Ishikawa (cell line): ENCODE results near the gene CCT5.

Experiments used
- CEBPB ChIP-seq: IDR thresholded peaks from 2 replicates; pipeline ENCODE4 v1.6.1; 2012
- FOXM1 ChIP-seq: IDR thresholded peaks from 2 replicates; pipeline ENCODE4 v1.6.1; 2012; ENCODE audit warnings: low read depth, borderline replicate concordance
- NFIC ChIP-seq: IDR thresholded peaks from 2 replicates; pipeline ENCODE4 v1.6.1; 2012
- RAD21 ChIP-seq: IDR thresholded peaks from 2 replicates; pipeline ENCODE4 v1.6.1; 2012; ENCODE audit warnings: low read depth
- TAF1 ChIP-seq: IDR thresholded peaks from 2 replicates; pipeline ENCODE4 v1.6.1; 2012; ENCODE audit warnings: low read depth, mild to moderate bottlenecking
- TCF12 ChIP-seq: IDR thresholded peaks from 2 replicates; pipeline ENCODE4 v1.6.1; 2012; ENCODE audit warnings: low read depth

DNA sequence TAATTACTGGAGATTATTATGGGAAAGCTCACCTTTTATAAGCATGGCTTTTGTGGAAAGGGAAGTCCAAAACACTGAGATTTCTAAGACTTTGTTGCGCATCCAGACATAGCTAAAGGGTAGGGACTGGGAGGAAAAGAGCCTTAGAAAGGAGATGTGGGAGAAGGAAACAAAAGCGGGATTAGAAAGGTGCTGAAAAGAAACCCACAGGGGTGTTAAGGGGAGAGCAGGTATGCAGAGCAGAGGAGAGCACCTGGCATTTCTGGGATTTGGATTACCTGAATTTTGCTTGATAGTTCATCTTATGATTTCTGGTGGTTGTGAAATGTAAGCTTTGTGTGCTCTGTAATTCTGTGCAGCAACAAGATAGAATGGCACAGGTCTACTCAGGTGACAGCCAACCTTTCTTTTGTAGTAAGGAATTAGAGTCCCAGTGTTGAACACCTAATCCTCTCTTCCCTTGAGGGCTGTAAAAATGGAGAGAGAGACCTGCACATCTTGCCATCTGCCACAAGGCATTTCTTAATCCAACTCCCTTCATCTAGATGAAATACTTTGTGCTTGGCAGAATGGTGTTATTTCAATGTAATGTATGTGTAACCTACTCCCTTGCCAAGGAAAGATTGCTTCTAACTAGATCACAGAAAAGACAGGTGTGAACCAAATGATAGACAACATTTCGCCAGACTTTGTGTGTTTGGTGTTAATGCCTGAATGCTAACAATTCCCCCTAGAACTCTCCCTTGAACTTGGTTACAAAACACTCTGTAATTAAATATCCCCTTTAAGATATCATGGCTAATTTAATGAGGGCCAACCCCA, 47.8 kb upstream of the CCT5 start:
- TF ChIP-seq TAF1 (no peak), TCF12 (no peak), RAD21 (no peak), NFIC (no peak), CEBPB (no peak), FOXM1 (no peak)
